Islet precursor cell (in vitro differentiated cells): ENCODE data around the gene MALSU1.

Experiments used
- DNase-seq: peaks from one replicate; pipeline ENCODE4 v3.0.0-alpha.2; 2018

The MALSU1 gene

DNA sequence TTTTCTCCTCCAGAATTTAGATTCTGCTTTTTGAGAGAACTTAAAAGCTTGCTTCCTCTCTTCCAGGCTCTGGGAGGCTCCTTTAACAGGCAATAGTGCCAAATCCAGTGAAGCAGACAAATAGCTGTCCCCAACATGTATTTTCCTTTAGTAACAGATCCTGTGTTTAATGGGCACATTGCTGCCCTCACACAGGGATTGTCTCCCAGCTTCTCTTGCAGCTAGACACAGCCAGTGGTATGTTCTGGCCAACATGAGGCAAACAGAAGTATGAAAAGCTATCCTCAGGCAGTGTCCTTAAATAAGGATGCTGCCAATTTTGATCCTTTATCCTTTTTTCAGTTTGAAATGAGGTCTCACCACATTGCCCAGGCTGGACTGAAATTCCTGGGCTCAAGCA lies 38.2 kb downstream of the MALSU1 start:
- no peak for DNase-seq

DNA sequence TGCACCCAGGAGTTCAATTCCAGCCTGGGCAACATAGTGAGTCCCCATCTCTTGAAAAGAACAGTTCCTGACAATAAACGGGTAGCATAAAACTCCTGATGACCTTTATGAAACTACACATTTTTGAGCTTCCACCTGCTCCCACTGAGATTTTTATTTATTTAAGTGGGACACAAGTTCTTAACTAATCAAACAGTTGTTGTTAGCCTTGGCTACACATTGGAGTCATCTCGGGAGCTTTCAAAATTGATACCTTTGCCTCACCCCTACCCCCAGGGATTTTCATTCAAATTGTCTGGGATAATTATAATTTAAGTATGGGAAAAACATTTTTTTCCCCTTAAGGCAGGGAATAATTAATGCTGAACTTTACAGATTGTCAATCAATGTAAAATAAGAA lies 39.3 kb downstream of the MALSU1 start:
- no peak for DNase-seq

DNA sequence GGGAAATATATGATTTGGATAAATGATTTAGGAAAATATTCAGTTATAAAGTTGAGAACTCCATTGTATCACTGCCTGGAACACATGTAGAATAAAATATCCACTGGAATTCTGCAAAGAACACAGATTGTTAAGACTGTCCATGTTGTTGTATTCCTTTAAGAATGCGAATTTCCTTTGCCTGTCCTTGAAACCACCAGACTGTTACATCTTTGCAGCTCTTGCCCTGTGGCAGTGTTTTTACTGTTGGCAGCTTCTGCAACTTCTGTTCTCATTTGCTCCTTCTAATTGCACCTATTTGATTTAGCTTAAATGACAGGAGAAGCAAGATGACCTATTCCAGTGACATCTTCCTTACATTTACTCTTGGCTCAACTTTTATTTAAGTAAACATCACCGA lies 39.7 kb downstream of the MALSU1 start:
- no peak for DNase-seq

DNA sequence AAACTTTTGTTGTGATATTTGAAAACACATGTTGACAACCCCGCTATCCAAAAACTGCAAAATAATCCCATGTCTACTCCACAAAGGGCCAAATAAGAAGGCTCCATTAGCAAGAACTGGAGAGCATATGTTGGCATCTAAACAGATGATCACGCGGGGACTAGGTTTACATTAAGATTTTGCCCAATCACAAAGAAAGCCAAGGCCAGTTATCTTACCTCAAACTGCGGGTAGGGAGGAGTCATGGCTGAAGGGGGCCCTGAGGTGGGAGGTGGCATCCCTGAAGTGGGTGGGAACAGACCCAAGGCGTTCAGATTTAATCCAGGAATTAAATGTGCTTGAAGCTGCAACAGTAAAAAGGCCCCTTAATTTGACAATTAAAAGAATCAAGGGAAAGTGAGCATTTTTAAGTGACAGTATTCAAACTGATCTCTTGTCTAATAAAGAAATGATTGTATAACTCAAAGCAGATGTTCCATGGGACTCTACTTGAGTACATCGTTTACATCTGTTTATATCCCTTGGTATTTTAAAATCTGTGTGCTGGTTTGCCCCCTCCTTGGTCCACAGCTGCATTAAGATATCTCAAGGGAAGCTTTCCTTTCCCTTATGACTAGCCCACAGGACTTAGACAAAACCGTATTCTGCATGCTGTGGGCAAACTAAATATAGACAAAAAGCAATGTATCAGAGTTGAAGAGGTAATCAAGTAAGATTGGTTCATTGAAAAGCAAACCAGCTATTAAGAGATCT lies 42.9 kb downstream of the MALSU1 start:
- no peak for DNase-seq

DNA sequence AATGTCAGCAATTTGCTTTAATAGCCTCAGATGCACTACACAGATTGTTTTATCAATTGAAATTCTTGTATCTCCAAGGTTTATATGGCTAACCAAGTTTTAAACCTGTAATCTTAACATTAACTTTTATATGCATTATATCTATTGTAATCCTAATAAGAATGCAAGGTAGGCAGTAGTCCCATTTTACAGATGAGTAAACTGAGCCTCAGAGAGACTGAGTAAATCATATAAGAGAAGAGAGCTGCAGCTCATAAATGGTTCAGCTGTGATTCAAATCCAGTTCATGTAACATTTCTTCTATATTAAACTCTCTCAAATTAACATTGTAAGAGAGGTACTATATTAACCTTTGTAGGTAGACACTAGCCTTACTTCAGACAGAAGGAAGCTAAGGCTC lies 44.0 kb downstream of the MALSU1 start:
- DNase-seq, result no peak

DNA sequence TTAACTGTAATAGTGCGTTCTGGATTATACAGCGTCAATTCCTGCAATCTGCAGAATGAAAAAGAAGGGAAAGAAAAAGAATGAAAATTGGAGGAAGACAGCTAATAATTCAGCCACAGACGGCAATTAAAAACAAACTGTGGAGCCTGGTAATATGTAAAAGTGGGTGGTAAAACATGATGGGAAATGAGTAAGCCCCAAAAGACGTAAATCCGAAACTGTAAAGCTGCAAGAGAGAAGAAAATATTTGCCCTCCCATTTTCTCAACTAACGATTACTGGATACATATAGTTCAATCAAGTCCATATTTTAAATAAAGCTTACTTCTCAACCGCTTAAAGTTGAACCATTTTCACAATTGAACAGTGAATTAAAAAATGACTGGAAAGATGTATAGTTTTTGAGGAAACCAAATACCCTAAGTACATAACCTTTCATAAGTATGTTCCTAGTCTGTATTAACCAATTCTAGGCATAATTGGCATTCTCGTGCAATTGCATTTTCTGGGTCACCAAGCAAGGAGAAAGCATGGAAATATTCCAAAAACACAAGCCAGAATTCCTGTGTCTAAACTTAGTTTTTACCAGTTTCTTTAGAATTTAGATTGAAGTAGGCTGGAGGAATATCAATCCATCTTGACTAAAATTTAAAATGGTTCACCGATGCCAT lies 44.8 kb downstream of the MALSU1 start:
- no peak for DNase-seq

DNA sequence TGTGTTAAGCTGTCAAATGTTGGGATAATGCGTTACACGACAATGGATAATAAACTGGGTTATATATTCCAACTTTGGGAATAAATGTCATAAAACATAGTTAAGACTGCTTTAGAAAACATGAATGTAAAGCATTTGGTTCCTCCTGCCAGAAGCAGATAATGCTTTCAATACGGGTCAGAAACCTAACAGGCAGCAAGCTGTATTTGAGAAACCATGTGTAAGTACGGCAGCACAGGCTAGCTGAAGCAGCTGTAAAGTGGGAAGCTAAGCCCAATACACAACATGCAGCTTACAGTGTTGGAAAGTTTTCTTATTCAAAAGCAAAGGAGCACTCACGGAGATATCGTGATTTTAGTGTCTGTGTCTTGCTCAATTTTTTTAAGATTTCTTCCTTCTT lies 46.5 kb downstream of the MALSU1 start:
- DNase-seq, result no peak

DNA sequence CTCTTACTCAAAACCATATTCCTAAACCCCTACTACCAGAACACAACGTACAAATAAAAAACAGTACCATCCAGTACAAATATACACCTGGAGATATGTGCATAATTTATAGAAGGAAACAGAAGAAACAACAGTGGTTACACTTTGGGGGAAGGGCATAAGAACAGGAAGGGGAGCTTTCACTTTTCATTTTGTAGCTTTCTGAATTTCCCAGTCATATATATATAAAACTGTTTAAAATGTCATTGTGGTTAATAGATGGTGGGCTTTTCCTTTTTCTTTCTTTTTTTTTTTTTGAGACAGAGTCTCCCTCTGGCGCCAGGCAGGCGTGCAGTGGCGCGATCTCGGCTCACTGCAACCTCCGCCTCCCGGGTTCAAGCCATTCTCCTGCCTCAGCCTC lies 47.2 kb downstream of the MALSU1 start:
- DNase-seq, result no peak

DNA sequence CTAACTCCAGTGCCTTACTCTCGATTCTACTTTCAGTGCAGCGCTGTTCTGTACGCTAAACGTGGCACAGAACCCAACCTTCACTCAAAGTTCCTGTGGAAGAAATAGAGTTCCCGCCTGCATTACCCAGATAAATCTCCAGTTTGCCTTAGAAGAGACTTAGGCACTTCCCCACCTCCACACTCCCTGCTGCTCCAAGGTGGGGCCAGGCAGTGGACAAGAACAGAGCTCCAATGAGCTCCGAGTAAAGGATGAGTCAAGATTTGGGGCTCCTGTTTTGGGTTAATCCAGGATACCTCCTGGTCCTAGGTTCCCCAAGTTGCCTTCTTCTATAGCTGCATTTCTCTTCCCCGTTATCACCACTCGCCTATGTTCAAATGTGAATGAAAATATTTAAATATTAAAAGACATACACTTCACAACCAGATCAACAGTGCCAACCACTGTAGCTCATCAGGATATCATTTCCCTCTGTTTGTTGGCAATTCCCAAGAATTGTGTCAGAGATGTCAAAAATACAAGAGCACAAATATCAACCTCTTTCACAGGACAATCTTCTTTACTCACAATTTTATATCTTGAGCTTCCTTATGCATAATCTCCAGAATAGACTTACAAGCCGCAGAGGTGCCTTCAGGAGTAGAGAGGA lies 48.0 kb downstream of the MALSU1 start:
- DNase-seq, result no peak

DNA sequence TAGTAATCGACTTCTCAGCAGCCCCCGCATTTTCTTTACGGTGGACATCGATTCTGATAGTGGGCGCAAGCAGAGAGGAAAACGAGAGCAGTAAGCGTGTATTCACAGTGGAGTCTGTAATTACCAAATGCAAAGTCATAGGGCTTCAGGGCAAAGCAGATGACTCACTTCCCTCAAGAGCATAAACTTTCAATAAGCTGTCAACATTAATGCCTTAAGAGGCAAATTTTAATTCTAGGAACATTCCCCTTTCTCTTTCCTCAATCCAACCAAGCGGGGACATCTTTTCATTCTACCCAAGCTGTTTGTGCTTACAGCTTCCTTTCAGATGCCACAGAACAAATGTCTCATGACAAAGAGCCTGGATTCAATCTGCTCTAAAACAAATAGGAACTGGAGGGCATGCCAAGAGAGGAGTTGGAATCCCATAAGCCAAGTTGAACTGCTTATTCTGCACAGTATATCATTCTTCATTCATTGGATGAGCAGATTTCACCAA lies 48.6 kb downstream of the MALSU1 start:
- DNase-seq, result peak; percentile 57

DNA sequence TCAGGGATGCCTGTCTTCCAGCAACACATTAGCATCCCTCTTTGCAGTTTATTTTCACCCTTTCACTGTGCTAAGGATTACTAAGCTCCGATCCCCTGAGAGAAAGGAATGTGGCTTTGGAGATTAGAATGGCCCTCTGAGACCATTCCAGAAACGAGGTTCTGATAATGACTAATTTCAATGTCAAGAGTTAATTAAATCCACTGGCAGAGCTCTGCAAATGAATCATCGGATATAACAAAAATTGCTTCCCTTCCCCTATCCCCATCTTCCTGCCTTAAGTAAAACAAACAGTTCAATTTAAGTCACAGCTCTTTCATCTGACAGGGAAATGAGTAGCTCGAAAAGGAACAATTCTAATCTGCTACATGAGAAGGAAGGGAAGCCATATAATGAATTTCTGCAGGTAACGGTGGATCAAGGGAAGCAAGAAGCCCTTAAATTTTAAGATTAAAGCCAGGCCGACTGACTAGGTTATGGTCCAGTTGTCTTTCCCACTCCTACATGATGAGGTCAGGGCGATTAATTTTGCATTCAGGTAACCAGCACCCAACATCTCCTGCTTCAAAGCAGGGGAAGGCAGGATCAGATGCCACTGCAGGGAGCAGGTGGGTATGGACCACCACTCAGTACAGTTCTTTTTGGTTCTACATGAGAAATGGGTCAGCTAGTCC lies 50.5 kb downstream of the MALSU1 start:
- DNase-seq, result no peak

DNA sequence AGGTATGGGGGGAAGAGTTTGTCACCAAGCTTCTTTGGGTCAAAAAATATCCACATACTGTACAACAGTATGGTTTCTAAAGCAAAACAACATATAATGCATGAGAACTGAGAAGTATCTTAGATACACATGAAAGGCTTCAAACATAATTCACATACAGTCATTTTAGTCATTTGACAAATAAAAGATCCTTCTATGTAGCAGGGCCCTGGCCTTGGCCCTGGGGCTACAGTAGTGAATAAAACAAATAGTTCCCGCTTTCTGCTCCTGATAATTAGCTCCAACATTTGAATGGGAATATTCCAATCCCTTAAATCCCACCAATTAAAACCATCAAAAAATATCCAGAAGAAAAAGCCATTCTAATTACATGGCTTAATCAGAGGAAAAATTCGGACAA lies 51.3 kb downstream of the MALSU1 start:
- no peak for DNase-seq

DNA sequence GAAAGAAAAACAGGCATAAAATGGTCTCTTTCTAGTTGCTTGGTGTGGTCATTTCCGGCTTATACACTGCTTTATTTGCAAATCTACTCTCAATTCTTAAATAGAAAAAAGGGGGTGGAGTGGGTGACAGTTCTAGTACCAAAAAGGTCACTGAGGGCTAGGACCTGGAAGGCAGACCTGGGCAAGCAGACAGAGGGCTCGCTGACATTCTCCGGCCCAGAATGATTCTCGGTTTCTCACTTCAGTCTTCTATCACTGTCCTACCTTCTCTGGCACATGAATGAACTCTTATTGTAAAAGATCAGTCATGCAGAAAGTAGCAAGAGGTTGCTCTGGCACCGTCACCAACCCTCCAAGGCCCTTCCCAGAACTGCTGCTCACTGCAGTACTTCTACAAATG lies 54.0 kb downstream of the MALSU1 start:
- no peak for DNase-seq

DNA sequence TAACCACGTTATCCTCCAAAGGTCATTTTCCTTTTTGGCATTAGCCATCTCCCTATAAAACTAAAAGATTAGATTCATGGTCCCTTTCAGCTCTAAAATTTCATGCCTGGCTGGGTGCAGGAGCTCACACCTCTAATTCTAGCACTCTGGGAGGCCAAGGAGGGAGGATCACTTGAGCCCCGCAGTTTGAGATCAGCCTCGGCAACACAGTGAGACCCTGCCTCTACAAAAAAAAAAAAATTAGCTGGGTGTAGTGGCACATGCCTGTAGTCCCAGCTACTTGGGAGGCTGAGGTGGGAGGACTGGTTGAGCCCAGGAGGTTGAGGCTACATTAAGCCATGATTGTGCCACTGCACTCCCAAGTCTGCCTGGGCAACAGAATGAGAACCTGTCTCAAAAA lies 57.0 kb downstream of the MALSU1 start:
- no peak for DNase-seq

DNA sequence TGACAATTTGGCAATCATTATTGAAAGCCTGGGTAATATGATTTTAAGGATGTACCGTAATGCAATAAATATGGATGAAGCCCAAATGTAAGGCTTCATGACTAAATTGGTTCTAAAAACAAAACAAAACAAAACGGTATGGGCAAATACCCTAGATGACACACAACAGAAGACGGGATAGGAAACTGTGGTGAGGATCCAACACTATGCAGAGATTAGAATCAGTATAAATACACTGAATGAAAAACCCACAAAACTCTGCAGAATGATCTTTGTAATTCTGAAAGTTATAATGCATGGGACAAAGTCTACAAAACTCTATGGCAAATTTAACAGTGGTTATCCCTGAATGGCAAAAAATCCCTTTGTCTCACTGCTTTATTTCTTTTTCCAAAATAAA lies 57.6 kb downstream of the MALSU1 start:
- DNase-seq, result no peak

DNA sequence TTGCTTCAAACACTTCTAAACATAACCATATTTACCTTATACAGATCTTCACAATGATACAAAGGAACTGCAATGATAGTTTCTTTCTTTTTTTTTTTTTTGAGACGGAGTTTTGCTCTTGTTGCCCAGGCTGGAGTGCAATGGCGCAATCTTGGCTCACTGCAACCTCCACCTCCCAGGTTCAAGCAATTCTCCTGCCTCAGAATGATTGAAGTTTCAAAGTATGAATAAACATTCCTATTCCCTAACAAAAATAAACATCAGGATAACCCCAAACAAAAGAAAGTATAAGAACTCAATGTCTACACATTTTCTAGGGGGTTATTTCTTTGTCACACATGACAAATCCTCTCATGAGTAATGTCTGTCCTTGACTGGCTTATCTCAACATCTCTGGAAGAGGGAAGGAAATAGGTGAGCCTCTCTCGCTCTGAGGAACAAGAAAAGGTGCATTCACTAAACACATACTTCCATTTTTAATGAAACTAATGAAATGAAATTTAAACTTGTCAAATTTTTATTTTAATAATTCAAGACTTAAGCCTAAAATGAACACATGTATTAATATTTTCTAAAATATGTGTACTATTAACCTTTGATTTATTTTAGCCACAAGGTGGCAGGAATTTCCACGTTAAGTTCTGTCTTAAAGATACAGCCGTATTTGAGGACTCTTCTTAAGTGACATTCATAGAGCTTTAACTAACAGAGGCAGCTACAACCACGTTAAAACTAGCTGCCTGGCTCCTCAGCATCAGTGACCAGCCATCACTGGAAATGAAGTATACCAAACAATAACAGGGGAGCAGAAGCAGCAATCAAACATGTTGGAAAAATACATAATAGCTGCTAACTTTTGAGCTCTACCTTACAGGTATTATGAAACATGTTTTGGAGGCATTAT lies 58.3 kb downstream of the MALSU1 start:
- no peak for DNase-seq

DNA sequence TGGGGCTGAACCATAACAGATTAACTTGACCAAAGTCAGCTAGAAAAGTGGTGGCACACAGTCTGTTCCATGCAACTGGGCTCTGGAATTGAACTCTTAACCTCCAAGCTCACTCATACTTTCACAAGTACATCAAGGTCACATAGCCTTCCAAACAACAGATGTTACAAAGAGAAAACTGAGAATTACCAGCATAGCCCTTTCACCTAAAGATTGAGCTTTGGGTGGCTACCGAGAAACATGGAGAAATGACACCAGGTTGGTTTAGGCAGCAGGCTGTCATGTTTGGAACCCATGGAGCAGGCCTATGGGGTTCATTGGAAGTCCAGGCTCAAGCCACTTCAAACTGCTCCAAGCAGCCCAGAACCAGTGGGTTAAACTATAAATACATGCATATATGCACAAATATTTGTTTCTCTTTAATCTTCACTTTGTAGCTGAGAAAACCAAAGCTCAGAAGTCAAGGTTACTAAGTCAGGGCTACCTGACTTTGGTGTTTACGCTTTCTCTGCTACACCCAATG lies 59.1 kb downstream of the MALSU1 start:
- DNase-seq, result no peak
